Gastroesophageal sphincter (tissue), 4 donors: Measurements from ENCODE around the gene SOX6. TPM values are rescaled to one million over a fixed set of nuclear protein-coding genes. Genes with fewer than 3 reads are reported as not detected.

Experiments
- ATAC-seq: fragments of 150-250 bp; one replicate; pipeline ENCODE4 v1.9.1; 2016; ENCODE audit warnings: mild to moderate bottlenecking, moderate library complexity
- H3K27ac ChIP-seq, 4 donors: fragments of 200-600 bp; sonication (generic) in 3 of 4; 1 replicate in 3 of 4; 2 replicates in 1 of 4; pipeline ENCODE4 v1.5.1; 2016 to 2019
- H3K27me3 ChIP-seq: fragments of 200-600 bp; sonication (generic); one replicate; pipeline ENCODE4 v1.5.1; 2019
- H3K36me3 ChIP-seq, 2 donors: fragments of 200-600 bp; sonication (generic); one replicate each; pipeline ENCODE4 v1.5.1; 2019; ENCODE audit warnings: control low read depth in 1 of 2
- H3K4me1 ChIP-seq, 3 donors: fragments of 200-600 bp; sonication (generic); 1 replicate in 2 of 3; 2 replicates in 1 of 3; pipeline ENCODE4 v1.5.1; 2016 to 2019; ENCODE audit warnings: control low read depth in 2 of 3
- H3K4me3 ChIP-seq, 2 donors: fragments of 200-600 bp; sonication (generic); one replicate each; pipeline ENCODE4 v1.5.1; 2019; ENCODE audit warnings: mild to moderate bottlenecking in 1 of 2, moderate library complexity in 1 of 2
- H3K9me3 ChIP-seq, 3 donors: fragments of 200-600 bp; sonication (generic); one replicate each; pipeline ENCODE4 v1.5.1; 2017 to 2019; ENCODE audit warnings: control low read depth in 2 of 3
- CTCF ChIP-seq, 4 experiments: fragments of 200-600 bp in 2 of 4; fragments of 450-650 bp in 2 of 4; sonication (generic) in 1 of 4; IDR thresholded peaks; one replicate each; pipeline ENCODE4 v1.5.1; 2017 to 2019; ENCODE audit warnings: antibody characterized with exemption in 4 of 4, mild to moderate bottlenecking in 2 of 4, moderate library complexity in 2 of 4
- EP300 ChIP-seq: sonication (generic); formaldehyde crosslinking; IDR thresholded peaks from one replicate; pipeline ENCODE4 v1.6.1; 2017; ENCODE audit warnings: antibody characterized with exemption, mild to moderate bottlenecking
- POLR2A ChIP-seq, 2 donors: fragments of 450-650 bp; IDR thresholded peaks; one replicate each; pipeline ENCODE4 v1.6.1; 2017; ENCODE audit warnings: antibody characterized with exemption in 2 of 2, mild to moderate bottlenecking in 2 of 2, moderate library complexity in 1 of 2
- POLR2AphosphoS5 ChIP-seq: sonication (generic); formaldehyde crosslinking; IDR thresholded peaks from one replicate; pipeline ENCODE4 v1.6.1; 2017; ENCODE audit warnings: antibody characterized with exemption
- WGBS, 2 donors: methylation state at CpG; one replicate each; pipeline ENCODE4 v1.1.5; 2018; ENCODE audit warnings: low coverage in 1 of 2; 5-methylcytosine and 5-hydroxymethylcytosine counted together
- total RNA-seq, 4 donors: library from RNA; depleted of rRNA; stranded (reverse); fragments of >200 nt; gene quantifications; one replicate each; pipeline ENCODE4 v1.1.0, GENCODE V29; 2016

Gene SOX6
- total RNA-seq, 4 donors from 2014 or later = 1.2 to 21.9 (median 6.5) TPM

- Histone ChIP-seq H3K27ac (no peak overlapping the region), H3K4me3 (no peak overlapping the region), H3K4me1 (peaks cover 0 to 6% (median 0%) of the 10 kb centered on the region in 3 donors), H3K27me3 (no peaks in the 10 kb centered on the region), H3K9me3 (no peaks in the 10 kb centered on the region), H3K36me3 (no peaks in the 10 kb centered on the region)
- TF ChIP-seq POLR2A (IDR thresholded peaks at IDR 0.05) = no peak
- ATAC-seq = no peak
- 75% methylated on average over 4 of the region's 4 CpGs; no CpG with 5 or more reads in 1 of the 2 donors for WGBS, 2 donors
Observed at GRCh38 chr11:16359369-16359768, 3.0 kb upstream of the SOX6 start.

- TF ChIP-seq POLR2AphosphoS5 (no peak), POLR2A (IDR thresholded peaks at IDR 0.05) (no peak)
- Histone ChIP-seq H3K27me3 (no peaks in the 10 kb centered on the region), H3K9me3 (no peaks in the 10 kb centered on the region), H3K4me3 (no peak overlapping the region), H3K27ac (no peak overlapping the region), H3K36me3 (no peaks in the 10 kb centered on the region), H3K4me1 (peaks cover 0 to 6% (median 0%) of the 10 kb centered on the region in 3 donors)
- ATAC-seq = no peak
Observed at GRCh38 chr11:16358726-16359125, 2.4 kb upstream of the SOX6 start.

GRCh38 chr11:16357775-16358174, 1.4 kb upstream of the SOX6 start:
- WGBS, 2 donors = 59 to 65% methylated on average over 2 of the region's 2 CpGs
- ATAC-seq = no peak
- H3K27ac ChIP-seq = no peak overlapping the region

GRCh38 chr11:16356761-16357393, 531 bp upstream of the SOX6 start:
- Histone ChIP-seq H3K27me3 (no peaks in the 10 kb centered on the region), H3K27ac (peak overlapping the region in 1 of 4 donors; percentile 15), H3K4me1 (peaks cover 0 to 6% (median 0%) of the 10 kb centered on the region in 3 donors), H3K9me3 (no peaks in the 10 kb centered on the region), H3K4me3 (no peak overlapping the region), H3K36me3 (no peaks in the 10 kb centered on the region)
- WGBS, 2 donors = 55 to 71% methylated on average over 3 of the region's 3 CpGs
- ATAC-seq = no peak
- TF ChIP-seq POLR2AphosphoS5 (peak; percentile 25), POLR2A (IDR thresholded peaks at IDR 0.05) (no peak)

More at GRCh38 chr11:16357775-16358174, 1.4 kb upstream of the SOX6 start:
- TF ChIP-seq EP300 (no peak), CTCF (IDR thresholded peaks at IDR 0.05) (no peak), POLR2A (IDR thresholded peaks at IDR 0.05) (no peak), POLR2AphosphoS5 (no peak)
- no peak overlapping the region for H3K4me3 ChIP-seq
- no peaks in the 10 kb centered on the region for H3K36me3 ChIP-seq
- peaks cover 0 to 6% (median 0%) of the 10 kb centered on the region in 3 donors for H3K4me1 ChIP-seq
- no peaks in the 10 kb centered on the region for H3K9me3 ChIP-seq
- no peaks in the 10 kb centered on the region for H3K27me3 ChIP-seq

GRCh38 chr11:16352707-16353106, 3.6 kb downstream of the SOX6 start:
- Histone ChIP-seq H3K27me3 (no peaks in the 10 kb centered on the region), H3K36me3 (no peaks in the 10 kb centered on the region), H3K4me3 (no peak overlapping the region), H3K27ac (no peak overlapping the region), H3K9me3 (no peaks in the 10 kb centered on the region), H3K4me1 (peaks cover 0 to 6% (median 0%) of the 10 kb centered on the region in 3 donors)
- TF ChIP-seq POLR2AphosphoS5 = no peak
- TF ChIP-seq EP300 = no peak
- TF ChIP-seq CTCF (IDR thresholded peaks at IDR 0.05) = no peak
- TF ChIP-seq POLR2A (IDR thresholded peaks at IDR 0.05) = no peak
- no peak for ATAC-seq

- Histone ChIP-seq H3K4me3 (no peak overlapping the region), H3K36me3 (no peaks in the 10 kb centered on the region), H3K27me3 (no peaks in the 10 kb centered on the region), H3K9me3 (no peaks in the 10 kb centered on the region), H3K4me1 (no peaks in the 10 kb centered on the region), H3K27ac (no peak overlapping the region)
- WGBS, 2 donors = 60 to 64% methylated on average over 5 of the region's 5 CpGs
- no peak for ATAC-seq
- TF ChIP-seq POLR2AphosphoS5 (no peak), POLR2A (IDR thresholded peaks at IDR 0.05) (no peak), EP300 (no peak), CTCF (IDR thresholded peaks at IDR 0.05) (no peak)
Observed at GRCh38 chr11:16350125-16350524, 6.2 kb downstream of the SOX6 start.
